SH-SY5Y (cell line): Measurements from ENCODE around the gene C1orf141.

ENCODE experiments used
- GATA2 ChIP-seq: IDR thresholded peaks from 2 replicates; pipeline ENCODE4 v1.6.1; 2011; ENCODE audit warnings: mild to moderate bottlenecking, low read depth, low read length
- GATA3 ChIP-seq: IDR thresholded peaks from 2 replicates; pipeline ENCODE4 v1.6.1; 2011; ENCODE audit warnings: low read depth, mild to moderate bottlenecking, low read length, moderate library complexity

- TF ChIP-seq GATA2 = no peak
- TF ChIP-seq GATA3 = no peak
Observed at GRCh38 chr1:67143966-67144365, 9.2 kb upstream of the C1orf141 start.
